ENCODE measurements around the gene KCNK17.

DNA sequence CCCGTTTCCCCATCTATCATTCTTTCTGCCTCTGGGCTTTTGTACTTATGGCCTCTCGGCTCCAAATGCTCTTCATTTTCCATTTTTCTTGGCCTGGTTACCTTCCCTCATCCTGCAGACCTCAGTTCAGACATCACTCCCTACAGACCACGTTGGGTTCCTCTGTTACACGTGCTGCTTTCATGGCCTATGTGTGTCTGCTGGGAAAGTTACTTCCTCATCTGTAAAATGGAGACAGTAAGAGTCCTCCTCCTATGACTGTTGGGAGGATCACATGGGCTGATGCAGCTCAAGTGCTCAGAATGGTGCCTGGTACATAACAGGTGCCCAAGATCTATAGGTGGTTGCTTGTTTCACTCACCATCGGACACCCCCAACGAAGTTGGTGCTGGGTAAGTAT is 13.5 kb downstream of the KCNK17 start:
- TF ChIP-seq, protein P1, sequence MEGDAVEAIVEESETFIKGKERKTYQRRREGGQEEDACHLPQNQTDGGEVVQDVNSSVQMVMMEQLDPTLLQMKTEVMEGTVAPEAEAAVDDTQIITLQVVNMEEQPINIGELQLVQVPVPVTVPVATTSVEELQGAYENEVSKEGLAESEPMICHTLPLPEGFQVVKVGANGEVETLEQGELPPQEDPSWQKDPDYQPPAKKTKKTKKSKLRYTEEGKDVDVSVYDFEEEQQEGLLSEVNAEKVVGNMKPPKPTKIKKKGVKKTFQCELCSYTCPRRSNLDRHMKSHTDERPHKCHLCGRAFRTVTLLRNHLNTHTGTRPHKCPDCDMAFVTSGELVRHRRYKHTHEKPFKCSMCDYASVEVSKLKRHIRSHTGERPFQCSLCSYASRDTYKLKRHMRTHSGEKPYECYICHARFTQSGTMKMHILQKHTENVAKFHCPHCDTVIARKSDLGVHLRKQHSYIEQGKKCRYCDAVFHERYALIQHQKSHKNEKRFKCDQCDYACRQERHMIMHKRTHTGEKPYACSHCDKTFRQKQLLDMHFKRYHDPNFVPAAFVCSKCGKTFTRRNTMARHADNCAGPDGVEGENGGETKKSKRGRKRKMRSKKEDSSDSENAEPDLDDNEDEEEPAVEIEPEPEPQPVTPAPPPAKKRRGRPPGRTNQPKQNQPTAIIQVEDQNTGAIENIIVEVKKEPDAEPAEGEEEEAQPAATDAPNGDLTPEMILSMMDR (IDR thresholded peaks at IDR 0.05) = no peak
- TF ChIP-seq EP300 (IDR thresholded peaks at IDR 0.05) = no peak
- TF ChIP-seq POLR2A (IDR thresholded peaks at IDR 0.05) = no peak

Measured in stomach (tissue), 4 donors.